Amygdala (tissue), 56 donors: ENCODE results near the gene RBP2.
A peak's percentile ranks its signal among the peaks of the same experiment; 100 is the strongest.

Experiments used
- DNase-seq, 56 donors: peaks; one replicate each; lab custom pipeline; 2025; lab: John Stamatoyannopoulos, UW

Gene RBP2

GRCh38 chr3:139476348-139476747, at the start of gene RBP2:
Gene RBP2 (minus strand): TSS chr3:139476516. CDS start chr3:139476459, 57 bp downstream.
- DNase-seq: no peak

GRCh38 chr3:139524841-139525636, 48.7 kb upstream of the RBP2 start:
- no peak for DNase-seq

- no peak for DNase-seq
Observed at GRCh38 chr3:139523718-139524117, 47.4 kb upstream of the RBP2 start.

- DNase-seq: no peak
Observed at GRCh38 chr3:139523166-139523565, 46.9 kb upstream of the RBP2 start.

GRCh38 chr3:139522421-139522820, 46.1 kb upstream of the RBP2 start:
- DNase-seq: no peak

- DNase-seq: no peak
Observed at GRCh38 chr3:139521816-139522215, 45.5 kb upstream of the RBP2 start.

- DNase-seq: no peak
Observed at GRCh38 chr3:139521144-139521543, 44.8 kb upstream of the RBP2 start.

GRCh38 chr3:139519998-139520737, 43.9 kb upstream of the RBP2 start:
- DNase-seq: peak in 5 of 56 donors; percentile 7 to 28 (median 14)

- no peak for DNase-seq
Observed at GRCh38 chr3:139518926-139519842, 42.9 kb upstream of the RBP2 start.

- DNase-seq: no peak
Observed at GRCh38 chr3:139518306-139518705, 42.0 kb upstream of the RBP2 start.

GRCh38 chr3:139517321-139518065, 41.2 kb upstream of the RBP2 start:
- no peak for DNase-seq

GRCh38 chr3:139514741-139515140, 38.4 kb upstream of the RBP2 start:
- no peak for DNase-seq

- DNase-seq: no peak
Observed at GRCh38 chr3:139509631-139510030, 33.3 kb upstream of the RBP2 start.

- peak in 17 of 56 donors; percentile 5 to 68 (median 34) for DNase-seq
Observed at GRCh38 chr3:139506766-139507165, 30.4 kb upstream of the RBP2 start.

GRCh38 chr3:139505829-139506386, 29.6 kb upstream of the RBP2 start:
- DNase-seq: no peak

GRCh38 chr3:139499536-139499935, 23.2 kb upstream of the RBP2 start:
- no peak for DNase-seq

- no peak for DNase-seq
Observed at GRCh38 chr3:139493826-139494385, 17.6 kb upstream of the RBP2 start.

- no peak for DNase-seq
Observed at GRCh38 chr3:139491966-139492365, 15.7 kb upstream of the RBP2 start.

GRCh38 chr3:139491027-139491700, 14.8 kb upstream of the RBP2 start:
- no peak for DNase-seq
